GM15510 (cell line): ENCODE data around the gene NEUROD4.

Experiments used
- POLR2A ChIP-seq: IDR thresholded peaks from 3 replicates; pipeline ENCODE4 v1.6.1; 2011; ENCODE audit warnings: borderline replicate concordance; ENCODE audit not compliant: insufficient read length; ENCODE audit errors: extremely low read depth

The NEUROD4 gene

GRCh38 chr12:54991161-54991990 lies 28.4 kb upstream of the NEUROD4 start:
- peak; percentile 25 for TF ChIP-seq POLR2A

GRCh38 chr12:54991991-54992375 lies 27.8 kb upstream of the NEUROD4 start:
- no peak for TF ChIP-seq POLR2A

- TF ChIP-seq POLR2A, result no peak
Observed at GRCh38 chr12:54993181-54993835, 26.5 kb upstream of the NEUROD4 start.

GRCh38 chr12:54996205-54996604 lies 23.6 kb upstream of the NEUROD4 start:
- TF ChIP-seq POLR2A, result no peak

- no peak for TF ChIP-seq POLR2A
Observed at GRCh38 chr12:54997929-54998522, 21.7 kb upstream of the NEUROD4 start.

GRCh38 chr12:54998958-54999510 lies 20.7 kb upstream of the NEUROD4 start:
- no peak for TF ChIP-seq POLR2A

- TF ChIP-seq POLR2A, result no peak
Observed at GRCh38 chr12:55001198-55001868, 18.4 kb upstream of the NEUROD4 start.

GRCh38 chr12:55002355-55002754 lies 17.4 kb upstream of the NEUROD4 start:
- no peak for TF ChIP-seq POLR2A

DNA sequence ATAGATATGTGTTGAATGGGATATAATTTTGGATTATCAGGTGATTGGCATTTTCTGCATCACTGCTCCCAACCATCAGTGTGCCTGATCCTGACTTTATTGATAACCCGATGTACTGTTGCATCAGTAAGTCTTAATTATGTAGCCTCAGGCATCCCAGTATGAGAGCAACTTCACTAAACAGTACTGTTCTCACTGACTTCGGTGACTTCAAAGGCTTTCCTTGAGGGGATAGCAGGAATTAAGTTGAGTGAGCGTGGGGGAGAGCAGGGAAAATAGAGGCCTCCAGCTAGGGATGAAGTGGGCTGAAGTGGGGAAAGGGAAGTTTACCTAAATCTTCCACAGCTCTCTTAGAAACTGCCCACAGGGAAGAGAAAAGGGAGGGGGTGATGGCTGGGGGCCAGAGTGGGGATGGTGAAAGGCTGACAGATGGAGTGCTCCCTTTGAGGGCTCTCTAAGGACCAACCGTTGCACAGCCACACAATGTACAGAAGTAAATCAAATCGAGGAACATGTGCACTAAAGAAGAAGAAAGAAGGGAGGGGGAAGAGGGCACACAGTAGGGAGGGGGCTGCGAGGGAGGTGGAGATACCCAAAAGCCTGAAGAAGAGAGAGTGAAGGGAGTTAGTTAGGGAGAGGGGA lies 10.7 kb upstream of the NEUROD4 start:
- no peak for TF ChIP-seq POLR2A

GRCh38 chr12:55017416-55017925 lies 2.3 kb upstream of the NEUROD4 start:
- no peak for TF ChIP-seq POLR2A

DNA sequence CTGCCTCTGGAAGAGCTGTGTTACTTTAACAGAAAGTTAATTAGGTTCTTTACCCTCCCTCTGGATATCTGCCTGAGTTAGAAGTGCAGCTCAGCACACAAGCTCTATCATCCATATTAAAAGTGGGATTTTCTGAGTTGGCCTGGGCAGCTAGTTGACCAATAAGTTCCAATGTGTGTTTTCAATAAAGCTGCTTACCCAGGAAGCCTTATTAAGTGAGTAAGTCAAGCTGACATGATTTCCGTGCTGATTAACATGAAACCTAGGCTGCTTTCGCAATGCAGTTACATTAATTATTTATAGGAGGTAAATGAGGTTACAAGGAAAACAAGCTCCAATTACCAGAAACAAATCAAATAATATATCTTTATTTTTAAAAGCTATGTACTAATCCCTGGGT lies 4.8 kb downstream of the NEUROD4 start:
- no peak for TF ChIP-seq POLR2A

DNA sequence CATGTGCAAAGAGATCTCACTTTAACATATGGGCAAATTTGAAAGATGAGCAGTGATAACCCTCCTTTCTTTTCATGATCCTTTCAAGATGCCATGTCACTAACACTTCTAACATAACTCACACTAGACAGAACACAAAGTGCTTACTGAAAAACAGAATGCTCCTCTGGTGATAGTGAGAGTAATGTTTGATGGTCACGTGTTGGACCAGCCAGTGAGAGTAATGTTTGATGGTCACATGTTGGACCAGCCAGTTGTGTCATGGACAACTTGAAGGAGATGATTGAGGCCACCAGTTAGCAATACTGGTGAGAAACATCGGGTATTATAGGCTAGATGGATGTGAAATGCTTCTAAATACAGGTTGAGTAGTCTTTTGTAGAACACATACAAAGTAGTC lies 5.7 kb downstream of the NEUROD4 start:
- no peak for TF ChIP-seq POLR2A

DNA sequence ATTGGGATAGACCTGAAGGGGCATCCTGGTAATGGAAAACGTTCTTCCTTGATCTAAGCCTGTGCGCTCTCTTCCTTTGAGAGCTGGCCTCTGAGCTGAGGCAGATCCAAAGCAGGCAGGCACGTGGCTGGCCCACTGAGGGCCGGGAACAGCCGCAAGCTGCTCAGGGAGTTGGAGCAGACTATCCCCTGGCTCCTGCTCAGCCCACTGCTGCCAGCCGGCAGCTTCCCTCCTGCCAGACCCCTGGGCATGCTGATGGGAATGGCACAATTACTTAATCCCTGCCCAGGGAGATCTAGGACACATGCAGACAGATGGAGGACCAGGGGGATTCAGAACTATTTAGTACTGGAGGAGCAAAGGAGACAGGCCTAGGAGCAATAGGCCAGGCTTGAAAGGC lies 14.4 kb downstream of the NEUROD4 start:
- no peak for TF ChIP-seq POLR2A
